B cell (primary cell): Measurements from ENCODE around the gene RBM33. TPM values are rescaled to one million over a fixed set of nuclear protein-coding genes. Genes with fewer than 3 reads are reported as not detected.

Experiments
- ATAC-seq: fragments of 200-7000 bp; cut with Tn5 transposase; one replicate; pipeline ENCODE4 v1.10.0; 2021; ENCODE audit warnings: low read depth, mild to moderate bottlenecking, moderate number of reproducible peaks, moderate library complexity
- CTCF ChIA-PET: fragments of 350-600 bp; sonication (Branson Sonifier 250); formaldehyde crosslinking; loops from one replicate; lab custom pipeline; 2021; ENCODE audit warnings: antibody characterized with exemption, inconsistent platforms; lab: Charles Lee
- POLR2A ChIA-PET: fragments of 350-600 bp; sonication (Branson Sonifier 250); formaldehyde crosslinking; loops from one replicate; lab custom pipeline; 2021; ENCODE audit warnings: antibody characterized with exemption; lab: Charles Lee
- DNase-seq: peaks from one replicate; pipeline ENCODE4 v3.0.0; 2013
- H2AFZ ChIP-seq: 2 replicates; pipeline ENCODE4 v1.6.1; 2012; ENCODE audit warnings: mild to moderate bottlenecking, low read depth, low read length; ENCODE audit not compliant: insufficient read depth, poor library complexity, severe bottlenecking
- H3K27ac ChIP-seq, 2 donors: 1 replicate in 1 of 2; 2 replicates in 1 of 2; pipeline ENCODE4 v1.5.1; 2012 to 2013; ENCODE audit warnings: low read length in 2 of 2, mild to moderate bottlenecking in 2 of 2, moderate library complexity in 1 of 2
- H3K27me3 ChIP-seq, 4 experiments: fragments of 200-600 bp in 1 of 4; sonication (generic) in 1 of 4; replicated peaks in 1 of 4; 1 replicate in 2 of 4; 2 replicates in 2 of 4; pipeline versions ENCODE4 v1.6.1 to v1.7.0; 2013 to 2016; ENCODE audit warnings: low read length in 3 of 4, mild to moderate bottlenecking in 2 of 4, mixed read lengths in 1 of 4, moderate library complexity in 1 of 4; ENCODE audit not compliant: insufficient read depth in 4 of 4, control insufficient read depth in 3 of 4; ENCODE audit errors: control extremely low read depth in 1 of 4
- H3K36me3 ChIP-seq, 2 experiments: replicated peaks in 1 of 2; 1 replicate in 1 of 2; 2 replicates in 1 of 2; pipeline versions ENCODE4 v1.6.1 to v1.7.1; 2013; ENCODE audit warnings: low read length in 1 of 2; ENCODE audit not compliant: insufficient read depth in 2 of 2, control insufficient read depth in 1 of 2; ENCODE audit errors: control extremely low read depth in 1 of 2, extremely low read depth in 1 of 2
- H3K4me1 ChIP-seq, 2 donors: fragments of 200-600 bp in 1 of 2; sonication (generic) in 1 of 2; 1 replicate in 1 of 2; 2 replicates in 1 of 2; pipeline versions ENCODE4 v1.5.1 to v1.6.1; 2013 to 2017; ENCODE audit warnings: low read length in 2 of 2; ENCODE audit not compliant: control insufficient read depth in 2 of 2, insufficient read depth in 2 of 2
- H3K4me2 ChIP-seq: replicated peaks from 2 replicates; pipeline ENCODE3; 2012; ENCODE audit warnings: mild to moderate bottlenecking, low read depth, low read length; ENCODE audit not compliant: poor library complexity, severe bottlenecking
- H3K4me3 ChIP-seq, 5 experiments: fragments of 200-600 bp in 1 of 5; sonication (generic) in 1 of 5; 1 replicate in 3 of 5; 2 replicates in 2 of 5; pipeline versions ENCODE4 v1.5.1 to v1.7.0; 2011 to 2016; ENCODE audit warnings: low read length in 4 of 5, mild to moderate bottlenecking in 4 of 5, low read depth in 2 of 5, control low read depth in 1 of 5, moderate library complexity in 1 of 5; ENCODE audit not compliant: insufficient read depth in 1 of 5; ENCODE audit errors: control extremely low read depth in 1 of 5, extremely low read depth in 1 of 5
- H3K79me2 ChIP-seq: fragments of 200-600 bp; sonication (generic); one replicate; pipeline ENCODE4 v1.6.0; 2016; ENCODE audit warnings: low read length; ENCODE audit not compliant: control insufficient read depth, insufficient read depth
- H3K9ac ChIP-seq: fragments of 200-600 bp; sonication (generic); 2 replicates; pipeline ENCODE4 v1.6.1; 2017; ENCODE audit warnings: mild to moderate bottlenecking, low read length, moderate library complexity
- H3K9me3 ChIP-seq, 3 donors: one replicate each; pipeline versions ENCODE4 v1.6.1 to v1.7.1; 2013; ENCODE audit warnings: low read length in 2 of 3; ENCODE audit not compliant: control insufficient read depth in 2 of 3, insufficient read depth in 1 of 3; ENCODE audit errors: control extremely low read depth in 1 of 3
- H4K20me1 ChIP-seq: 2 replicates; pipeline ENCODE4 v1.6.0; 2012; ENCODE audit warnings: mild to moderate bottlenecking, low read length; ENCODE audit not compliant: insufficient read depth, control insufficient read depth, poor library complexity, severe bottlenecking
- H3K27ac Mint-ChIP-seq: one replicate; pipeline ENCODE4 v1.8.0; 2021; ENCODE audit warnings: mixed read lengths
- H3K27me3 Mint-ChIP-seq: one replicate; pipeline ENCODE4 v1.8.0; 2021; ENCODE audit warnings: mixed read lengths
- H3K4me1 Mint-ChIP-seq: one replicate; pipeline ENCODE4 v1.8.0; 2021; ENCODE audit warnings: mixed read lengths
- H3K4me3 Mint-ChIP-seq: one replicate; pipeline ENCODE4 v1.8.0; 2021; ENCODE audit warnings: mixed read lengths
- H3K9me3 Mint-ChIP-seq: one replicate; pipeline ENCODE4 v1.8.0; 2022; ENCODE audit warnings: mixed read lengths; ENCODE audit not compliant: insufficient read depth
- EZH2 ChIP-seq: IDR thresholded peaks from 2 replicates; pipeline ENCODE4 v1.6.1; 2012; ENCODE audit warnings: borderline replicate concordance, low read depth, mild to moderate bottlenecking, moderate library complexity, low read length; ENCODE audit not compliant: insufficient read depth, poor library complexity, severe bottlenecking
- WGBS: methylation state at CpG from one replicate; pipeline ENCODE4 v1.1.5; 2013; ENCODE audit warnings: missing lambda C conversion rate; ENCODE audit not compliant: insufficient coverage; 5-methylcytosine and 5-hydroxymethylcytosine counted together
- intact Hi-C: fragments of 100-400 bp; cut with micrococcal nuclease; formaldehyde crosslinking; loops from one replicate; pipeline ENCODE4 v1.10.0; 2022
- polyA plus RNA-seq: library from polyadenylated mRNA; depleted of rRNA; stranded (reverse); fragments of >200 nt; gene quantifications from 2 replicates; pipeline ENCODE4 v1.2.3, GENCODE V29; 2012
- total RNA-seq, 2 donors: library from RNA; stranded (reverse); fragments of 120-200 nt in 1 of 2; gene quantifications; 1 replicate in 1 of 2; 2 replicates in 1 of 2; pipeline versions ENCODE4 v1.2.3 to v1.2.4, GENCODE V29; 2013 to 2022
- TF ChIP-seq, protein P1 (sequence below): fragments of 200-600 bp; IDR thresholded peaks from one replicate; pipeline ENCODE4 v1.8.0; 2022; ENCODE audit warnings: antibody characterized with exemption, mild to moderate bottlenecking

The RBM33 gene
- total and polyA plus RNA-seq, 2 donors (not counting 1 experiment from before 2014, with no cell fraction given) = 33.5 to 189 TPM

DNA sequence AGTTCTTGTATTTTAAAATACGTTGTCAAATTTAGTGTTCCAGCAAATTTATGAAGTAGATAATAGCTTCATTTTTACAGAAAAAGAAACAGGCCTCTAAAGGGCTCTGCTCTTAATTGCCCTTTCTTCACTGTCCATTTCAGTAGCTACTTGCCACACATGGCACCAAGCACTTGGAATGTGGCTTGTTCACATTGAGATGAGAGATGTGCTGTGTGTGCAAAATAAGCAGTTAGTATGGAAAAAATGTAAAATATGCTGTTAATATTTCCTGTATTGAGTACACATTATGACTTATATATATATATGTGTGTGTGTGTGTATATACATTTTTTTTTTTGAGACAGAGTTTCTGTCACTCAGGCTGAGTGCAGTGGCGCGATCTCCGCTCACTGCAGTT, 19.5 kb downstream of the RBM33 start:
- H3K9ac ChIP-seq = no peak overlapping the region
- Mint-ChIP-seq H3K27me3 (no peaks in the 10 kb centered on the region), H3K27ac (no peak overlapping the region), H3K4me3 (no peak overlapping the region), H3K4me1 (peaks cover 65% of the 10 kb centered on the region), H3K9me3 (peaks cover 5% of the 10 kb centered on the region)
- 100% methylated on average over 2 of the region's 4 CpGs for WGBS
- H3K4me3 ChIP-seq = no peak overlapping the region
- peaks cover 13 to 20% of the 10 kb centered on the region in 2 experiments for H3K36me3 ChIP-seq
- no peak overlapping the region for H2AFZ ChIP-seq
- H3K4me2 ChIP-seq = no peak overlapping the region
- H4K20me1 ChIP-seq = peaks cover 98% of the 10 kb centered on the region
- H3K79me2 ChIP-seq = peaks cover 99% of the 10 kb centered on the region
- peaks cover 9 to 10% of the 10 kb centered on the region in 2 donors for H3K4me1 ChIP-seq
- no peak overlapping the region for H3K27ac ChIP-seq
- H3K27me3 ChIP-seq = no peaks in the 10 kb centered on the region
- no peak for TF ChIP-seq EZH2
- TF ChIP-seq, protein P1, sequence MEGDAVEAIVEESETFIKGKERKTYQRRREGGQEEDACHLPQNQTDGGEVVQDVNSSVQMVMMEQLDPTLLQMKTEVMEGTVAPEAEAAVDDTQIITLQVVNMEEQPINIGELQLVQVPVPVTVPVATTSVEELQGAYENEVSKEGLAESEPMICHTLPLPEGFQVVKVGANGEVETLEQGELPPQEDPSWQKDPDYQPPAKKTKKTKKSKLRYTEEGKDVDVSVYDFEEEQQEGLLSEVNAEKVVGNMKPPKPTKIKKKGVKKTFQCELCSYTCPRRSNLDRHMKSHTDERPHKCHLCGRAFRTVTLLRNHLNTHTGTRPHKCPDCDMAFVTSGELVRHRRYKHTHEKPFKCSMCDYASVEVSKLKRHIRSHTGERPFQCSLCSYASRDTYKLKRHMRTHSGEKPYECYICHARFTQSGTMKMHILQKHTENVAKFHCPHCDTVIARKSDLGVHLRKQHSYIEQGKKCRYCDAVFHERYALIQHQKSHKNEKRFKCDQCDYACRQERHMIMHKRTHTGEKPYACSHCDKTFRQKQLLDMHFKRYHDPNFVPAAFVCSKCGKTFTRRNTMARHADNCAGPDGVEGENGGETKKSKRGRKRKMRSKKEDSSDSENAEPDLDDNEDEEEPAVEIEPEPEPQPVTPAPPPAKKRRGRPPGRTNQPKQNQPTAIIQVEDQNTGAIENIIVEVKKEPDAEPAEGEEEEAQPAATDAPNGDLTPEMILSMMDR = no peak
- H3K9me3 ChIP-seq = peaks cover 0 to 2% (median 0%) of the 10 kb centered on the region in 3 donors
- ATAC-seq (no peak), DNase-seq (no peak)
- ChIA-PET CTCF (interaction anchor here (1.4 kb wide), 1 partner anchor 65 kb away, joined by 3 read pairs; no protein-coding TSS in a partner anchor), POLR2A (no interaction called here)
- intact Hi-C loops = no loop called here

DNA sequence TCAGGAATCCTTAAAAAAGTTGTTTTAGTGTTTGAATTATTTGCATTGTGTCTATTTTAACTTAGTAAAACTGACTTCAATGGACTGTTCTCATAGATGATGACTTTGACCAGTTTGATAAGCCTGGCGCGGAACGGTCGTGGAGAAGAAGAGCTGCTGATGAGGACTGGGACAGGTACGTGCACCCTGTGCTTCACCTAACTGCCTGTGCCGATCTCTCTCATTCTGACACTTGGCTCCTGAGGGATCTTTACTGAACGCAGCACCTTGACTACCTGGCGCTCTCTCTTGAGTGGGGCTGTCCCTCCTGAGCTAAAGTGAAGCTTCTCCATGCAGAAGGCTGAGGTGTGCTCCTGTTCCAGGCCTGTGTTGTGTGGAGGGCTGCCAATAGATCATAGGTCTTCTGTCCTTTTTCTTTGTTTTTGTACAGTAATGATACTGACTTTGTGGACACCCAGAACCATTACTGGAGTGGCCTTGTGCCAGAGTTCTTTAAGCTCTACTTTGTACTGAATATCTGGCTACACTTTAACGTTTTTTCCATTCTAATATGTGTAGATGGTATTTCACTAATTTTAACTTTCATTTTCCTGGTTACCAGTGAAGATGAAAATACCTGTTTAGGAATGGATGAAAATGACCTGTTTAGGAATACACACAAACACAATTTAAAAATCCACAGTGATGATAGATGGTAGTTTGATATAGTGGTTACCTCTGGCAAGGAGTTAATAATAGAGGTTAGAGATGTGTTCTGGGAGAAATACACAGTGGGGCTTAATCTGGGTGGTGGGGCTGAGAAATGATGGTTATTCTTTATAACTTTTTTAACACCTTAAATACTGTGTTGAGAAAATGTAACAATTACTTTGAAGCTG, 20.9 kb downstream of the RBM33 start:
- H3K27ac ChIP-seq = no peak overlapping the region
- Mint-ChIP-seq H3K4me3 (no peak overlapping the region), H3K9me3 (peaks cover 5% of the 10 kb centered on the region), H3K27ac (no peak overlapping the region), H3K4me1 (peaks cover 61% of the 10 kb centered on the region), H3K27me3 (no peaks in the 10 kb centered on the region)
- H3K27me3 ChIP-seq = no peaks in the 10 kb centered on the region
- POLR2A ChIA-PET = no interaction called here
- 100% methylated on average over 6 of the region's 9 CpGs for WGBS
- TF ChIP-seq, protein P1 = no peak
- no peak for TF ChIP-seq EZH2
- H3K4me1 ChIP-seq = peaks cover 9 to 10% of the 10 kb centered on the region in 2 donors
- no peak for DNase-seq
- H4K20me1 ChIP-seq = peaks cover 98% of the 10 kb centered on the region
- no peak overlapping the region for H3K9ac ChIP-seq
- no peak overlapping the region for H3K4me3 ChIP-seq
- CTCF ChIA-PET = interaction anchor here (0.8 kb wide), 1 partner anchor 66 kb away, joined by 4 read pairs; no protein-coding TSS in a partner anchor
- intact Hi-C loops = no loop called here
- peaks cover 14 to 23% of the 10 kb centered on the region in 2 experiments for H3K36me3 ChIP-seq
- no peak for ATAC-seq
- no peak overlapping the region for H3K4me2 ChIP-seq
- H3K79me2 ChIP-seq = peaks cover 99% of the 10 kb centered on the region
- H2AFZ ChIP-seq = no peak overlapping the region
- peaks cover 0 to 2% (median 0%) of the 10 kb centered on the region in 3 donors for H3K9me3 ChIP-seq
